ENCODE data around the gene FLOT1. TPM values are rescaled to one million over a fixed set of nuclear protein-coding genes. Genes with fewer than 3 reads are reported as not detected.
A peak's percentile ranks its signal among the peaks of the same experiment; 100 is the strongest.

Gene FLOT1
- total and polyA plus RNA-seq, 2 of the 13 experiments (the other 11 are each of a cell fraction or from before 2014, with no cell fraction given): 82.3 to 130 TPM

DNA sequence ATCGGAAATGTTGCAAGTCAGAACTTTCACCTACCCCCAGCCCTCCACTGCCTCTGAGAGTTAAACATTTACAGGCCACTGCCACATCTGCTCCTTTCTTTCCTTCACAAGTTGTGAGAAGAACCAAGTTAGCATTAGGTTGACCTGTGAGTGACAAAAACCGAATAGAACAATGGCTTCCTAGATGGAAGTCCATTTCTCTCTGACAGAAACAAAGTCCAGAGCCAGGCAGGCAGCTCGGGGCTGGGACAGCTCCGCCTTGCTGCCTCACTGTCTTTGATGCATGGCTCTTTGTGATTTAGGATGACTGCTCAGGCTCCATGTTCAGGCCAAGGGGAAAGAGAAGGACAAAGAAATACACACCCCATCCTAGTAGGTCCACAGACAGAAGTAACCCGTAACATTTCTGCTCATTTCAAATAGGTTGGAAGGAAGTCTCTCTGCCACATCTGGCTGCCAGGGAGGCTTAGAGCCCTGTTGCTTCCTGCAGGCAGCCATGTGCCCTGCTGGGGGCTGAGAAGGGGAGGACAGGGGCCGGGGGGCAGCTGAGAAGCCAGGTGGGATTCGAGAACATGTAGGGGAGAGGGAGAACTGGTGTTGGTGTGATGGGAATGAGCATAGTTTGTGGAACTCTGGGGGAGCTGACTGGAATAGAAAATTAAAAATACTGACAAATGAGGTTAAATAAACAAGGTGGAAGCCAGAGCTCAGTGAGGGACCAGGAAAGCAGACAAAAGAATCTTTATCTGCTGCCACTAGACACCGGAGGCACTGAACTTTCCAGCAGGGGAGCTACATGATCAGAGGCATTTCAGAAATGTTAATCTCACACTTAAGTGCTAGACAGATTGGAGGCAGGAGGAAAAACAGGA is 21.4 kb upstream of the FLOT1 start (continued):
- TF ChIP-seq, protein P1, sequence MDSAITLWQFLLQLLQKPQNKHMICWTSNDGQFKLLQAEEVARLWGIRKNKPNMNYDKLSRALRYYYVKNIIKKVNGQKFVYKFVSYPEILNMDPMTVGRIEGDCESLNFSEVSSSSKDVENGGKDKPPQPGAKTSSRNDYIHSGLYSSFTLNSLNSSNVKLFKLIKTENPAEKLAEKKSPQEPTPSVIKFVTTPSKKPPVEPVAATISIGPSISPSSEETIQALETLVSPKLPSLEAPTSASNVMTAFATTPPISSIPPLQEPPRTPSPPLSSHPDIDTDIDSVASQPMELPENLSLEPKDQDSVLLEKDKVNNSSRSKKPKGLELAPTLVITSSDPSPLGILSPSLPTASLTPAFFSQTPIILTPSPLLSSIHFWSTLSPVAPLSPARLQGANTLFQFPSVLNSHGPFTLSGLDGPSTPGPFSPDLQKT (CRISPR knock-in tag; IDR thresholded peaks at IDR 0.05; ENCODE audit: borderline replicate concordance): no peak
- TF ChIP-seq ATF7 (IDR thresholded peaks at IDR 0.05): no peak
- peak; percentile 36; the same call in 1 of the 2 replicates for TF ChIP-seq ATF7 (CRISPR knock-in tag; IDR thresholded peaks at IDR 0.05)
- TF ChIP-seq ZNF766 (CRISPR knock-in tag; IDR thresholded peaks at IDR 0.05; ENCODE audit: borderline replicate concordance): no peak
- TF ChIP-seq, protein P2, sequence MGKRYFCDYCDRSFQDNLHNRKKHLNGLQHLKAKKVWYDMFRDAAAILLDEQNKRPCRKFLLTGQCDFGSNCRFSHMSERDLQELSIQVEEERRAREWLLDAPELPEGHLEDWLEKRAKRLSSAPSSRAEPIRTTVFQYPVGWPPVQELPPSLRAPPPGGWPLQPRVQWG (CRISPR knock-in tag; IDR thresholded peaks at IDR 0.05; ENCODE audit: borderline replicate concordance, low read depth): no peak
- TF ChIP-seq ATRX (CRISPR knock-in tag; IDR thresholded peaks at IDR 0.05; ENCODE audit: borderline replicate concordance): peak; percentile 31; the same call in 1 of the 2 replicates
- TF ChIP-seq, protein P3, sequence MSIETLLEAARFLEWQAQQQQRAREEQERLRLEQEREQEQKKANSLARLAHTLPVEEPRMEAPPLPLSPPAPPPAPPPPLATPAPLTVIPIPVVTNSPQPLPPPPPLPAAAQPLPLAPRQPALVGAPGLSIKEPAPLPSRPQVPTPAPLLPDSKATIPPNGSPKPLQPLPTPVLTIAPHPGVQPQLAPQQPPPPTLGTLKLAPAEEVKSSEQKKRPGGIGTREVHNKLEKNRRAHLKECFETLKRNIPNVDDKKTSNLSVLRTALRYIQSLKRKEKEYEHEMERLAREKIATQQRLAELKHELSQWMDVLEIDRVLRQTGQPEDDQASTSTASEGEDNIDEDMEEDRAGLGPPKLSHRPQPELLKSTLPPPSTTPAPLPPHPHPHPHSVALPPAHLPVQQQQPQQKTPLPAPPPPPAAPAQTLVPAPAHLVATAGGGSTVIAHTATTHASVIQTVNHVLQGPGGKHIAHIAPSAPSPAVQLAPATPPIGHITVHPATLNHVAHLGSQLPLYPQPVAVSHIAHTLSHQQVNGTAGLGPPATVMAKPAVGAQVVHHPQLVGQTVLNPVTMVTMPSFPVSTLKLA (IDR thresholded peaks at IDR 0.05): peak; percentile 44; the same call in 1 of the 2 replicates
- TF ChIP-seq FOXJ3 (CRISPR knock-in tag; IDR thresholded peaks at IDR 0.05; ENCODE audit: borderline replicate concordance): peak; percentile 82; the same call in 1 of the 2 replicates
- TF ChIP-seq, protein P4, sequence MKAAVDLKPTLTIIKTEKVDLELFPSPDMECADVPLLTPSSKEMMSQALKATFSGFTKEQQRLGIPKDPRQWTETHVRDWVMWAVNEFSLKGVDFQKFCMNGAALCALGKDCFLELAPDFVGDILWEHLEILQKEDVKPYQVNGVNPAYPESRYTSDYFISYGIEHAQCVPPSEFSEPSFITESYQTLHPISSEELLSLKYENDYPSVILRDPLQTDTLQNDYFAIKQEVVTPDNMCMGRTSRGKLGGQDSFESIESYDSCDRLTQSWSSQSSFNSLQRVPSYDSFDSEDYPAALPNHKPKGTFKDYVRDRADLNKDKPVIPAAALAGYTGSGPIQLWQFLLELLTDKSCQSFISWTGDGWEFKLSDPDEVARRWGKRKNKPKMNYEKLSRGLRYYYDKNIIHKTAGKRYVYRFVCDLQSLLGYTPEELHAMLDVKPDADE (CRISPR knock-in tag; IDR thresholded peaks at IDR 0.05): no peak
- TF ChIP-seq, protein P5, sequence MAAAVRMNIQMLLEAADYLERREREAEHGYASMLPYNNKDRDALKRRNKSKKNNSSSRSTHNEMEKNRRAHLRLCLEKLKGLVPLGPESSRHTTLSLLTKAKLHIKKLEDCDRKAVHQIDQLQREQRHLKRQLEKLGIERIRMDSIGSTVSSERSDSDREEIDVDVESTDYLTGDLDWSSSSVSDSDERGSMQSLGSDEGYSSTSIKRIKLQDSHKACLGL (CRISPR knock-in tag; IDR thresholded peaks at IDR 0.05): no peak; the same call in 1 of the 2 replicates
- TF ChIP-seq RAD51 (IDR thresholded peaks at IDR 0.05; ENCODE audit: borderline replicate concordance): no peak
- TF ChIP-seq, protein P6, sequence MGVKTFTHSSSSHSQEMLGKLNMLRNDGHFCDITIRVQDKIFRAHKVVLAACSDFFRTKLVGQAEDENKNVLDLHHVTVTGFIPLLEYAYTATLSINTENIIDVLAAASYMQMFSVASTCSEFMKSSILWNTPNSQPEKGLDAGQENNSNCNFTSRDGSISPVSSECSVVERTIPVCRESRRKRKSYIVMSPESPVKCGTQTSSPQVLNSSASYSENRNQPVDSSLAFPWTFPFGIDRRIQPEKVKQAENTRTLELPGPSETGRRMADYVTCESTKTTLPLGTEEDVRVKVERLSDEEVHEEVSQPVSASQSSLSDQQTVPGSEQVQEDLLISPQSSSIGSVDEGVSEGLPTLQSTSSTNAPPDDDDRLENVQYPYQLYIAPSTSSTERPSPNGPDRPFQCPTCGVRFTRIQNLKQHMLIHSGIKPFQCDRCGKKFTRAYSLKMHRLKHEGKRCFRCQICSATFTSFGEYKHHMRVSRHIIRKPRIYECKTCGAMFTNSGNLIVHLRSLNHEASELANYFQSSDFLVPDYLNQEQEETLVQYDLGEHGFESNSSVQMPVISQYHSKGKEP (CRISPR knock-in tag; IDR thresholded peaks at IDR 0.05): no peak
- TF ChIP-seq ELF4 (CRISPR knock-in tag; IDR thresholded peaks at IDR 0.05; ENCODE audit: borderline replicate concordance): 0 out of 2 replicates have a peak, but pooled peaks have one; percentile 69
- peak; percentile 86; the same call in 1 of the 2 replicates for TF ChIP-seq ZNF737 (CRISPR knock-in tag; IDR thresholded peaks at IDR 0.05; ENCODE audit: borderline replicate concordance)
- TF ChIP-seq, protein P7, sequence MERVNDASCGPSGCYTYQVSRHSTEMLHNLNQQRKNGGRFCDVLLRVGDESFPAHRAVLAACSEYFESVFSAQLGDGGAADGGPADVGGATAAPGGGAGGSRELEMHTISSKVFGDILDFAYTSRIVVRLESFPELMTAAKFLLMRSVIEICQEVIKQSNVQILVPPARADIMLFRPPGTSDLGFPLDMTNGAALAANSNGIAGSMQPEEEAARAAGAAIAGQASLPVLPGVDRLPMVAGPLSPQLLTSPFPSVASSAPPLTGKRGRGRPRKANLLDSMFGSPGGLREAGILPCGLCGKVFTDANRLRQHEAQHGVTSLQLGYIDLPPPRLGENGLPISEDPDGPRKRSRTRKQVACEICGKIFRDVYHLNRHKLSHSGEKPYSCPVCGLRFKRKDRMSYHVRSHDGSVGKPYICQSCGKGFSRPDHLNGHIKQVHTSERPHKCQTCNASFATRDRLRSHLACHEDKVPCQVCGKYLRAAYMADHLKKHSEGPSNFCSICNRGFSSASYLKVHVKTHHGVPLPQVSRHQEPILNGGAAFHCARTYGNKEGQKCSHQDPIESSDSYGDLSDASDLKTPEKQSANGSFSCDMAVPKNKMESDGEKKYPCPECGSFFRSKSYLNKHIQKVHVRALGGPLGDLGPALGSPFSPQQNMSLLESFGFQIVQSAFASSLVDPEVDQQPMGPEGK (CRISPR knock-in tag; IDR thresholded peaks at IDR 0.05): peak; percentile 89
- peak; percentile 2 to 20; a peak in 1 of 4 replicates for TF ChIP-seq MAFK (conservative IDR thresholded peaks at IDR 0.05 in 1 of 2, IDR thresholded peaks at IDR 0.05 in 1 of 2; ENCODE audit: low read length in 2 of 2)
- 0 out of 2 replicates have a peak, but pooled peaks have one; percentile 27 for TF ChIP-seq SP2 (CRISPR knock-in tag; IDR thresholded peaks at IDR 0.05)
- TF ChIP-seq RFX3 (CRISPR knock-in tag; IDR thresholded peaks at IDR 0.05): no peak
- TF ChIP-seq ZNF468 (CRISPR knock-in tag; IDR thresholded peaks at IDR 0.05): no peak
